GM13977 (cell line): ENCODE data around the gene ITGA4.
"Not testable (repeated sequence)": the region's sequence is repeated elsewhere in the genome, so short reads cannot be mapped to it uniquely, and the experiment has no call there.

Experiments
- DNase-seq: peaks from one replicate; pipeline ENCODE4 v3.0.0; 2012; ENCODE audit warnings: low spot score
- in situ Hi-C: fragments of 300-500 bp; cut with MboI; formaldehyde crosslinking; loops from one replicate; pipeline ENCODE4 v1.12.0; 2022; ENCODE audit warnings: low sequenced_read_pairs, low pct_unique_long_range_greater_than_20kb, mixed read lengths, inconsistent platforms; ENCODE audit not compliant: unreplicated experiment
- TF ChIP-seq, protein P1 (sequence below): IDR thresholded peaks from 2 replicates; pipeline ENCODE4 v1.5.1; 2012; ENCODE audit warnings: mild to moderate bottlenecking, control low read depth; ENCODE audit not compliant: insufficient read depth; ENCODE audit errors: extremely low read depth, missing control alignments

The ITGA4 gene

DNA sequence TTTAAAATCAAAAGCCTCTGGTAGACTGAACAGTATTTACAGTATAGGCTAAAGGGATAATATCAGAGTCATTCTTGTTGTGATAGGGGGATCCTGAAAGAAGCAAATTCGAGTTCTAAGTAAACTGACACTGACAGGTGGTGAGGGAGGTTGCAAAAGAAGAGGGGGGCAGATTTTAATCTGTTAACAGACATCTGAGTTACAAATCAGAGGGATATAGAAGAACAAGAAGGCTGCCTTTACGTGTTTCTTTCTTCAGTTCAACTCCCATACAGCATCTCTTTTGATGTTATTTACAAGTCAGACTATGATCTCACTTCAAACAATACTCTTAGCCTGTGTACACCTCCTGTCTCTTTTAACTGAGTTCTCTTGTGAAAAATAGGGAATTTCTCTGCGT lies 16.3 kb upstream of the ITGA4 start:
- TF ChIP-seq, protein P1, sequence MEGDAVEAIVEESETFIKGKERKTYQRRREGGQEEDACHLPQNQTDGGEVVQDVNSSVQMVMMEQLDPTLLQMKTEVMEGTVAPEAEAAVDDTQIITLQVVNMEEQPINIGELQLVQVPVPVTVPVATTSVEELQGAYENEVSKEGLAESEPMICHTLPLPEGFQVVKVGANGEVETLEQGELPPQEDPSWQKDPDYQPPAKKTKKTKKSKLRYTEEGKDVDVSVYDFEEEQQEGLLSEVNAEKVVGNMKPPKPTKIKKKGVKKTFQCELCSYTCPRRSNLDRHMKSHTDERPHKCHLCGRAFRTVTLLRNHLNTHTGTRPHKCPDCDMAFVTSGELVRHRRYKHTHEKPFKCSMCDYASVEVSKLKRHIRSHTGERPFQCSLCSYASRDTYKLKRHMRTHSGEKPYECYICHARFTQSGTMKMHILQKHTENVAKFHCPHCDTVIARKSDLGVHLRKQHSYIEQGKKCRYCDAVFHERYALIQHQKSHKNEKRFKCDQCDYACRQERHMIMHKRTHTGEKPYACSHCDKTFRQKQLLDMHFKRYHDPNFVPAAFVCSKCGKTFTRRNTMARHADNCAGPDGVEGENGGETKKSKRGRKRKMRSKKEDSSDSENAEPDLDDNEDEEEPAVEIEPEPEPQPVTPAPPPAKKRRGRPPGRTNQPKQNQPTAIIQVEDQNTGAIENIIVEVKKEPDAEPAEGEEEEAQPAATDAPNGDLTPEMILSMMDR, result no peak
- in situ Hi-C loops, result no loop called here
- DNase-seq, result no peak

DNA sequence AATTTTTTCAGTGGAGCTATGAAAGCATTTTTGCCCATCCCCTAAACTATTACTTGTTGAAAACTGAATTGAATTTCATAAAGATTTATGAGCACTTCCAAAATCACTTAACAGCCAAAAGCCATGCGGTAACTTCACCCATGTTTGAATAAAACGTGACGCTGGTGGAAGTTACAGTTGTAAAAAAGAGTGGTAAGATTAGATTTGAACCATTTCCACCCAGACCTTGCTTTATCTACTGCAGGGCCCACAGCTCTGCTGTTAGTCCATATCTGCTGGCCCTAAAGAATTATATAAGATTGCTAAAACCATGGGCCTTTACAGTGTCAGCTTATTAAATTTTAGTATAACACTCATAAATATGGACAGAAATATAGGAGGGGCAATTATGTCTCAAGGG lies 15.5 kb upstream of the ITGA4 start:
- no peak for DNase-seq
- TF ChIP-seq, protein P1, result no peak
- in situ Hi-C loops, result no loop called here

DNA sequence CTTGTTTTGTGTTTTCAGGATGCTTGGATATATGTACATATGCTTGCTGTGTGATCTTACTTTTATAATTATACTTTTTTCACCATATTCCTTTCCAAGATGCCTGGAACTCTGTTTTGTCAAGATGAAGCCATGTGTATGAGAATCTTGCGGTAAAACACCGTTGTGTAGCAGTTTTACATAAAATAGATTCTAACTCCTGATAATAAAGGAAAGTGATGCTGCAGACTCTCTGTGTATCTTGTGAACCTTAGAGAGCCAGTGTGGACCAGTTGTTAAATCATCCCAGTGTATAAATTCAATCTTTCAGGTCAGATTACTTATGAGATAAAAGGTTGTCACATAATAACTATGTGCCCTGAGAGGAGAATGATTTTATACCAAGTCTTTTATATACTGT lies 12.5 kb upstream of the ITGA4 start:
- TF ChIP-seq, protein P1, result no peak
- in situ Hi-C loops, result no loop called here
- no peak for DNase-seq

DNA sequence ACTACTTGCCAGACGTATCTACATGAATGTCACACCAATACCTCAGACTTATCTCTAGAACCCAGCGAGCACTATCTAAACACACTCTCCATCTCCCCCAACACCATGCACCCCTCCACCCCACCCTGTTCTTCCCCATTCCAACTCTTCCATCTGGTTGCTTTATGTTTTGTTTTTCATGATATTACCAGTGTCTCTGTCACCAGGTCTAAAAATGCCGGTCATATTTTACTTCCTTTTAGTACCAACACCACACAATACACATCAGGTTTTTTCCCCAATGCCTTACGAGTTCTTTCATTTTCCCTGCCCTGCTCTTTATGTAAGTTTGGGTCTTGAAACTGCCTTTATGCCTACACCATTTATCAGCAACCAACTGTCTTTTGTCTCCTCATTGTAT lies 10.2 kb upstream of the ITGA4 start:
- TF ChIP-seq, protein P1, result no peak
- in situ Hi-C loops, result no loop called here
- DNase-seq, result no peak

DNA sequence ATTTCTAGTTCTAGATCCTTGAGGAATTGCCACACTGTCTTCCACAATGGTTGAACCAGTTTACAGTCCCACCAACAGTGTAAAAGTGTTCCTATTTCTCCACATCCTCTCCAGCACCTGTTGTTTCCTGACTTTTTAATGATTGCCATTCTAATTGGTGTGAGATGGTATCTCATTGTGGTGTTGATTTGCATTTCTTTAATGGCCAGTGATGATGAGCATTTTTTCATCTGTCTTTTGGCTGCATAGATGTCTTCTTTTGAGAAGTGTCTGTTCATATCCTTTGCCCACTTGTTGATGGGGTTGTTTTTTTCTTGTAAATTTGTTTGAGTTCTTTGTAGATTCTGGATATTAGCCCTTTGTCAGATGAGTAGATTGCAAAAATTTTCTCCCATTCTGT lies 7.9 kb upstream of the ITGA4 start:
- in situ Hi-C loops, DNase-seq: not testable (repeated sequence)

DNA sequence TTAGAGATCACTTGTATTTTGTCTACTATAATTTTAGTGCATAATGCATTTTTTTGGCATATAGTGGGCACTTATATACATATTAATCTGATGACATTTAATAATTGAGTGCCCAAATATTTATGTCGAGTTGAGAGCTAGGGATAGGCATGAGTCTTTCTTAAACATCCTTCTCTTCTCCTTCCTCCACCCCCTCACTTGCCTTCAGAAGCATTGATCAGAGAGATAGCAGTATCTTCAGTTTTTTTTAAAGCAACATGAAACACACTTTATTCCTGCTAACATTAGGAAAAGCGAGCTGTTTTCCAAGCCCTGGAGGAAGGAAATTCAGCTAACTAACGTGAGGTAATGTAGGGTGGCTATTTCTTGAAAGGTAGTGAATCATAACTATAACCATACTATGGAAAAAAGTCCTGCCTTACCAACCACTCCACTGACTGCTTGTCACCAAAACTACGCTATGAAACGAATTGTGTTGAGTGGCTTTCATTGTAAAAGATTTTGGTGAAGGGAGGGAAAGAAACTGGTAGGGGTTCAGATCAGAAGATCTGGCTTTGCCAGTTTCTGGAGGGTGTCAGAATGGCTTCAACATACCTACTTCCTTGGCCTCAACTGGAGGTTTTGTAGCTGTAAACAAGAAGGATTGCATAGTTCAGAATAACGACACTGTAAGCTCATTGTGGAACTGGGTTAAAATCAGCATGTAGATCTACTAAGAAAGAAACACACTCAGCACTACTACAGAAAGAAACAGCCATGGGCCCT lies 2.3 kb upstream of the ITGA4 start:
- DNase-seq, result no peak
- in situ Hi-C loops, result loop anchor here (10.0 kb wide), 2 partner anchors 150 to 350 kb away; no protein-coding TSS in a partner anchor
- TF ChIP-seq, protein P1, result no peak

DNA sequence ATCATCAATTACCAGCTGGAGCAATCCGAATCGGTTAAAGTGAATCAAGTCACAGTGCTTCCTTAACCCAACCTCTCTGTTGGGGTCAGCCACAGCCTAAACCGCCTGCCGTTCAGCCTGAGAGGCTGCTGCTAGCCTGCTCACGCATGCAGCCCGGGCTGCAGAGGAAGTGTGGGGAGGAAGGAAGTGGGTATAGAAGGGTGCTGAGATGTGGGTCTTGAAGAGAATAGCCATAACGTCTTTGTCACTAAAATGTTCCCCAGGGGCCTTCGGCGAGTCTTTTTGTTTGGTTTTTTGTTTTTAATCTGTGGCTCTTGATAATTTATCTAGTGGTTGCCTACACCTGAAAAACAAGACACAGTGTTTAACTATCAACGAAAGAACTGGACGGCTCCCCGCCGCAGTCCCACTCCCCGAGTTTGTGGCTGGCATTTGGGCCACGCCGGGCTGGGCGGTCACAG lies 496 bp upstream of the ITGA4 start:
- TF ChIP-seq, protein P1, result no peak
- in situ Hi-C loops, result loop anchor here (10.0 kb wide), 2 partner anchors 152 to 352 kb away; no protein-coding TSS in a partner anchor
- peak; percentile 49 for DNase-seq
